ENCODE measurements around the gene AVEN.

DNA sequence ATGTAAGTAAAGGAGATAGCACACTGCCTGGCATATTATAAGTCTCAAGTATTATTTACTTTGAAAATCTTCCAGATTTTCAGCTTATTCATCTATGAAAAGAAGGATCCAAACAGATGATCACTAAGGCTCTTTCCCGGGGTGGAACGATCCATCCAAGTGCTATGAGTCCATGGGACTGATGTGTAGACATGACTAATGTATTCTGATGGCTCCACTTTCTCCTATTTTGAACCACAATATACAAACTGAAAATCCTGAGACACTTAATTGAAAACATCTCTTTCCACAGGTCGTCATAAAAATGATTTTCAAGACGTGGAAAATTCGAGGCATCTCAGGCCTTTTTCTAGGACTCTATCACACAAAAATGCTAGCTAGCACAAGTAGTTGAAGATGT lies 104.1 kb downstream of the AVEN start:
- TF ChIP-seq EZH2 (IDR thresholded peaks at IDR 0.05; ENCODE audit: low read depth, unreplicated experiment) = no peak
- TF ChIP-seq, protein P1, sequence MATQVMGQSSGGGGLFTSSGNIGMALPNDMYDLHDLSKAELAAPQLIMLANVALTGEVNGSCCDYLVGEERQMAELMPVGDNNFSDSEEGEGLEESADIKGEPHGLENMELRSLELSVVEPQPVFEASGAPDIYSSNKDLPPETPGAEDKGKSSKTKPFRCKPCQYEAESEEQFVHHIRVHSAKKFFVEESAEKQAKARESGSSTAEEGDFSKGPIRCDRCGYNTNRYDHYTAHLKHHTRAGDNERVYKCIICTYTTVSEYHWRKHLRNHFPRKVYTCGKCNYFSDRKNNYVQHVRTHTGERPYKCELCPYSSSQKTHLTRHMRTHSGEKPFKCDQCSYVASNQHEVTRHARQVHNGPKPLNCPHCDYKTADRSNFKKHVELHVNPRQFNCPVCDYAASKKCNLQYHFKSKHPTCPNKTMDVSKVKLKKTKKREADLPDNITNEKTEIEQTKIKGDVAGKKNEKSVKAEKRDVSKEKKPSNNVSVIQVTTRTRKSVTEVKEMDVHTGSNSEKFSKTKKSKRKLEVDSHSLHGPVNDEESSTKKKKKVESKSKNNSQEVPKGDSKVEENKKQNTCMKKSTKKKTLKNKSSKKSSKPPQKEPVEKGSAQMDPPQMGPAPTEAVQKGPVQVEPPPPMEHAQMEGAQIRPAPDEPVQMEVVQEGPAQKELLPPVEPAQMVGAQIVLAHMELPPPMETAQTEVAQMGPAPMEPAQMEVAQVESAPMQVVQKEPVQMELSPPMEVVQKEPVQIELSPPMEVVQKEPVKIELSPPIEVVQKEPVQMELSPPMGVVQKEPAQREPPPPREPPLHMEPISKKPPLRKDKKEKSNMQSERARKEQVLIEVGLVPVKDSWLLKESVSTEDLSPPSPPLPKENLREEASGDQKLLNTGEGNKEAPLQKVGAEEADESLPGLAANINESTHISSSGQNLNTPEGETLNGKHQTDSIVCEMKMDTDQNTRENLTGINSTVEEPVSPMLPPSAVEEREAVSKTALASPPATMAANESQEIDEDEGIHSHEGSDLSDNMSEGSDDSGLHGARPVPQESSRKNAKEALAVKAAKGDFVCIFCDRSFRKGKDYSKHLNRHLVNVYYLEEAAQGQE (IDR thresholded peaks at IDR 0.05; ENCODE audit: unreplicated experiment) = no peak
- TF ChIP-seq, protein P2, sequence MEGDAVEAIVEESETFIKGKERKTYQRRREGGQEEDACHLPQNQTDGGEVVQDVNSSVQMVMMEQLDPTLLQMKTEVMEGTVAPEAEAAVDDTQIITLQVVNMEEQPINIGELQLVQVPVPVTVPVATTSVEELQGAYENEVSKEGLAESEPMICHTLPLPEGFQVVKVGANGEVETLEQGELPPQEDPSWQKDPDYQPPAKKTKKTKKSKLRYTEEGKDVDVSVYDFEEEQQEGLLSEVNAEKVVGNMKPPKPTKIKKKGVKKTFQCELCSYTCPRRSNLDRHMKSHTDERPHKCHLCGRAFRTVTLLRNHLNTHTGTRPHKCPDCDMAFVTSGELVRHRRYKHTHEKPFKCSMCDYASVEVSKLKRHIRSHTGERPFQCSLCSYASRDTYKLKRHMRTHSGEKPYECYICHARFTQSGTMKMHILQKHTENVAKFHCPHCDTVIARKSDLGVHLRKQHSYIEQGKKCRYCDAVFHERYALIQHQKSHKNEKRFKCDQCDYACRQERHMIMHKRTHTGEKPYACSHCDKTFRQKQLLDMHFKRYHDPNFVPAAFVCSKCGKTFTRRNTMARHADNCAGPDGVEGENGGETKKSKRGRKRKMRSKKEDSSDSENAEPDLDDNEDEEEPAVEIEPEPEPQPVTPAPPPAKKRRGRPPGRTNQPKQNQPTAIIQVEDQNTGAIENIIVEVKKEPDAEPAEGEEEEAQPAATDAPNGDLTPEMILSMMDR (conservative IDR thresholded peaks at IDR 0.05; ENCODE audit: low read depth in 2 of 2) = no peak
- TF ChIP-seq EZH2phosphoT487 (IDR thresholded peaks at IDR 0.05; ENCODE audit: unreplicated experiment) = no peak
- no peak for TF ChIP-seq POLR2AphosphoS5 (IDR thresholded peaks at IDR 0.05; ENCODE audit: low read depth)
- TF ChIP-seq STAT1 (IDR thresholded peaks at IDR 0.05; ENCODE audit: unreplicated experiment) = no peak
- no peak for TF ChIP-seq CREB1 (CRISPR knock-in tag; IDR thresholded peaks at IDR 0.05; ENCODE audit: low read depth)
- TF ChIP-seq JUNB (IDR thresholded peaks at IDR 0.05; ENCODE audit: unreplicated experiment) = no peak
- TF ChIP-seq NANOG (IDR thresholded peaks at IDR 0.05; ENCODE audit: borderline replicate concordance) = no peak
- TF ChIP-seq, protein P3, sequence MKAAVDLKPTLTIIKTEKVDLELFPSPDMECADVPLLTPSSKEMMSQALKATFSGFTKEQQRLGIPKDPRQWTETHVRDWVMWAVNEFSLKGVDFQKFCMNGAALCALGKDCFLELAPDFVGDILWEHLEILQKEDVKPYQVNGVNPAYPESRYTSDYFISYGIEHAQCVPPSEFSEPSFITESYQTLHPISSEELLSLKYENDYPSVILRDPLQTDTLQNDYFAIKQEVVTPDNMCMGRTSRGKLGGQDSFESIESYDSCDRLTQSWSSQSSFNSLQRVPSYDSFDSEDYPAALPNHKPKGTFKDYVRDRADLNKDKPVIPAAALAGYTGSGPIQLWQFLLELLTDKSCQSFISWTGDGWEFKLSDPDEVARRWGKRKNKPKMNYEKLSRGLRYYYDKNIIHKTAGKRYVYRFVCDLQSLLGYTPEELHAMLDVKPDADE (IDR thresholded peaks at IDR 0.05) = no peak

Data from GM23338 (cell line).